ENCODE results near the gene DUOX2. TPM values are rescaled to one million over a fixed set of nuclear protein-coding genes. Genes with fewer than 3 reads are reported as not detected.
"Not testable (repeated sequence)": the region's sequence is repeated elsewhere in the genome, so short reads cannot be mapped to it uniquely, and the experiment has no call there.

The DUOX2 gene
- total RNA-seq, 4 donors from 2014 or later, result 0.19 to 3.3 (median 1.6) TPM

GRCh38 chr15:45088801-45089711 lies 24.9 kb downstream of the DUOX2 start:
- DNase-seq, result no peak
- TF ChIP-seq CTCF (IDR thresholded peaks at IDR 0.05) (no peak), POLR2A (IDR thresholded peaks at IDR 0.05) (no peak)
- no peak overlapping the region for H3K4me3 ChIP-seq
- no peaks in the 10 kb centered on the region for H3K36me3 ChIP-seq
- no peaks in the 10 kb centered on the region for H3K27me3 ChIP-seq
- no peaks in the 10 kb centered on the region for H3K4me1 ChIP-seq
- H3K27ac ChIP-seq, result no peak overlapping the region
- H3K9me3 ChIP-seq, result no peaks in the 10 kb centered on the region

- no peak for TF ChIP-seq CTCF (IDR thresholded peaks at IDR 0.05)
- no peak for TF ChIP-seq POLR2A (IDR thresholded peaks at IDR 0.05)
- Histone ChIP-seq H3K36me3 (no peaks in the 10 kb centered on the region), H3K4me1 (no peaks in the 10 kb centered on the region), H3K27me3 (no peaks in the 10 kb centered on the region), H3K27ac (no peak overlapping the region), H3K4me3 (no peak overlapping the region), H3K9me3 (no peaks in the 10 kb centered on the region)
- no peak for DNase-seq
These were observed 26.5 kb downstream of the DUOX2 start for GRCh38 chr15:45087513-45087912.

GRCh38 chr15:45084163-45084562 lies 29.8 kb downstream of the DUOX2 start:
- no peak for DNase-seq
- no peak for TF ChIP-seq CTCF (IDR thresholded peaks at IDR 0.05)
- no peak for TF ChIP-seq POLR2A (IDR thresholded peaks at IDR 0.05)
- H3K9me3 ChIP-seq, result no peaks in the 10 kb centered on the region
- H3K36me3 ChIP-seq, result no peaks in the 10 kb centered on the region
- H3K4me3 ChIP-seq, result no peak overlapping the region
- no peak overlapping the region for H3K27ac ChIP-seq
- H3K27me3 ChIP-seq, result no peaks in the 10 kb centered on the region
- no peaks in the 10 kb centered on the region for H3K4me1 ChIP-seq

GRCh38 chr15:45083223-45083622 lies 30.7 kb downstream of the DUOX2 start:
- DNase-seq, result no peak
- Histone ChIP-seq H3K27ac (no peak overlapping the region), H3K4me1 (no peaks in the 10 kb centered on the region), H3K4me3 (no peak overlapping the region), H3K36me3 (no peaks in the 10 kb centered on the region), H3K27me3 (no peaks in the 10 kb centered on the region), H3K9me3 (no peaks in the 10 kb centered on the region)
- TF ChIP-seq POLR2A (IDR thresholded peaks at IDR 0.05) (no peak), CTCF (IDR thresholded peaks at IDR 0.05) (no peak)

- H3K27ac ChIP-seq, H3K36me3 ChIP-seq: not testable (repeated sequence)
These were observed 31.6 kb downstream of the DUOX2 start for GRCh38 chr15:45082412-45082811.

GRCh38 chr15:45080593-45080992 lies 33.4 kb downstream of the DUOX2 start:
- DNase-seq, H3K27me3 ChIP-seq, H3K4me3 ChIP-seq, H3K27ac ChIP-seq, H3K4me1 ChIP-seq, H3K36me3 ChIP-seq, H3K9me3 ChIP-seq: not testable (repeated sequence)

More at GRCh38 chr15:45082412-45082811, 31.6 kb downstream of the DUOX2 start:
- not testable (repeated sequence) for DNase-seq, H3K4me3 ChIP-seq, H3K27me3 ChIP-seq, H3K4me1 ChIP-seq, H3K9me3 ChIP-seq

- not testable (repeated sequence) for H3K27me3 ChIP-seq, H3K27ac ChIP-seq, H3K4me1 ChIP-seq, H3K36me3 ChIP-seq, H3K4me3 ChIP-seq, DNase-seq, H3K9me3 ChIP-seq
These were observed 34.2 kb downstream of the DUOX2 start for GRCh38 chr15:45079628-45080246.

- H3K4me1 ChIP-seq, H3K36me3 ChIP-seq, H3K4me3 ChIP-seq, DNase-seq, H3K9me3 ChIP-seq, H3K27ac ChIP-seq, H3K27me3 ChIP-seq: not testable (repeated sequence)
These were observed 34.8 kb downstream of the DUOX2 start for GRCh38 chr15:45079201-45079600.

GRCh38 chr15:45077391-45077790 lies 36.6 kb downstream of the DUOX2 start:
- H3K4me1 ChIP-seq, H3K27ac ChIP-seq, H3K4me3 ChIP-seq, H3K27me3 ChIP-seq, DNase-seq, H3K9me3 ChIP-seq, H3K36me3 ChIP-seq: not testable (repeated sequence)
